ENCODE measurements around the gene KCNK17. TPM values are rescaled to one million over a fixed set of nuclear protein-coding genes. Genes with fewer than 3 reads are reported as not detected.
A peak's percentile ranks its signal among the peaks of the same experiment; 100 is the strongest.

Gene KCNK17
- total and polyA plus RNA-seq, 9 of the 15 experiments (the other 6 are each of a cell fraction or from before 2014, with no cell fraction given) = not detected

GRCh38 chr6:39302669-39303424, 11.4 kb downstream of the KCNK17 start:
- H3K27ac ChIP-seq (ENCODE audit: extremely low read depth, low read depth, low read length) = no peak overlapping the region
- no peak overlapping the region for H3K4me3 ChIP-seq
- ChIA-PET CTCF (ENCODE audit: low intra/inter-chr PET ratio) (interaction anchor here (0.5 to 4.0 kb wide), 8 partner anchors 73 to 330 kb away, joined by 3 to 84 read pairs (median 4); partner anchors contain the start of gene KCNK5), POLR2A (interaction anchor here (0.8 to 1.7 kb wide), 6 partner anchors 9 to 151 kb away, joined by 3 to 6 read pairs (median 4); no protein-coding TSS in a partner anchor)
- peaks cover 27 to 66% of the 10 kb centered on the region in 2 experiments for H3K27me3 ChIP-seq (ENCODE audit: control insufficient read depth in 2 of 2, insufficient read depth in 2 of 2, low read length in 2 of 2)
- no peaks in the 10 kb centered on the region for H3K36me3 ChIP-seq (ENCODE audit: control insufficient read depth, insufficient read depth, low read length)
- no TSS peak for BruUV-seq (replicated peaks)
- WGBS (ENCODE audit: insufficient coverage, low coverage, missing lambda C conversion rate) = 0% methylated on average over 11 of the region's 11 CpGs
- no peaks in the 10 kb centered on the region for H3K79me2 ChIP-seq (ENCODE audit: control insufficient read depth, insufficient read depth, low read length)
- peak overlapping the region; percentile 66; the same call in 1 of the 2 replicates for H2AFZ ChIP-seq (ENCODE audit: low read depth, low read length)
- intact Hi-C loops (cut with micrococcal nuclease) = loop anchor here (1.0 to 5.0 kb wide), 3 partner anchors 137 to 330 kb away; no protein-coding TSS in a partner anchor
- DNase-seq (ENCODE audit: extremely low read depth in 1 of 4, low spot score in 3 of 4) (peak; percentile 89 to 94 (median 92)), ATAC-seq (peak; percentile 95), FAIRE-seq (peak; percentile 95)
- H3K9me1 ChIP-seq (ENCODE audit: control insufficient read depth, insufficient read depth, low read length) = peaks cover 7% of the 10 kb centered on the region
- in situ Hi-C loops (cut with MboI) = loop anchor here (5.0 kb wide), 2 partner anchors 136 to 431 kb away; no protein-coding TSS in a partner anchor
- peaks cover 13% of the 10 kb centered on the region; the same call in 1 of the 2 replicates for H4K20me1 ChIP-seq (replicated peaks; ENCODE audit: control insufficient read depth, insufficient read depth, low read length)
- peaks cover 0 to 13% of the 10 kb centered on the region in 2 experiments; a peak in 3 of 5 replicates for H3K4me1 ChIP-seq (replicated peaks in 1 of 2; ENCODE audit: control insufficient read depth in 2 of 2, insufficient read depth in 2 of 2, low read length in 2 of 2)
- peak overlapping the region; percentile 60 for H3K4me2 ChIP-seq (ENCODE audit: insufficient read depth, low read length)
- H3K9me3 ChIP-seq (replicated peaks; ENCODE audit: control insufficient read depth, insufficient read depth, low read depth, low read length) = no peaks in the 10 kb centered on the region
- peak overlapping the region in 1 of 2 experiments; percentile 36; a peak in 1 of 4 replicates for H3K9ac ChIP-seq (ENCODE audit: insufficient read depth in 1 of 2, low read depth in 2 of 2, low read length in 2 of 2)
- TF ChIP-seq FOS (IDR thresholded peaks at IDR 0.05; ENCODE audit: extremely low read depth, insufficient read length) (no peak), ETV6 (IDR thresholded peaks at IDR 0.05; ENCODE audit: borderline replicate concordance in 1 of 2, low read depth in 2 of 2, low read length in 1 of 2) (no peak), ETV6 (CRISPR knock-in tag; IDR thresholded peaks at IDR 0.05; ENCODE audit: borderline replicate concordance) (no peak), ETV1 (tag; conservative IDR thresholded peaks at IDR 0.05; ENCODE audit: low read depth) (peak; percentile 63; the same call in 1 of the 2 replicates), SETDB1 (IDR thresholded peaks at IDR 0.05; ENCODE audit: low read length) (no peak), YY1 (IDR thresholded peaks at IDR 0.05; ENCODE audit: borderline replicate concordance in 1 of 3, control insufficient read depth in 1 of 3, extremely low read depth in 1 of 3, insufficient read depth in 3 of 3, insufficient read length in 1 of 3, insufficient replicate concordance in 2 of 3, low read depth in 1 of 3, low read length in 2 of 3) (peak in 1 of 3 experiments; percentile 22), SUPT5H (IDR thresholded peaks at IDR 0.05) (no peak), ZNF507 (tag; conservative IDR thresholded peaks at IDR 0.05) (no peak), MTA3 (IDR thresholded peaks at IDR 0.05; ENCODE audit: borderline replicate concordance) (peak; percentile 55; the same call in 1 of the 2 replicates), KAT8 (IDR thresholded peaks at IDR 0.05; ENCODE audit: low read depth) (no peak), NCOA1 (IDR thresholded peaks at IDR 0.05; ENCODE audit: low read depth) (no peak), PHB2 (IDR thresholded peaks at IDR 0.05; ENCODE audit: low read depth) (no peak), SMARCA5 (IDR thresholded peaks at IDR 0.05) (peak; percentile 85; the same call in 1 of the 2 replicates), MAFF (IDR thresholded peaks at IDR 0.05; ENCODE audit: low read length) (no peak), GABPB1 (CRISPR knock-in tag; IDR thresholded peaks at IDR 0.05) (peak; percentile 56), THAP7 (CRISPR knock-in tag; IDR thresholded peaks at IDR 0.05) (no peak), IRF9 (tag; IDR thresholded peaks at IDR 0.05) (peak; percentile 12; the same call in 1 of the 2 replicates), PRMT5 (CRISPR knock-in tag; IDR thresholded peaks at IDR 0.05) (no peak)
- TF ChIP-seq, protein P1, sequence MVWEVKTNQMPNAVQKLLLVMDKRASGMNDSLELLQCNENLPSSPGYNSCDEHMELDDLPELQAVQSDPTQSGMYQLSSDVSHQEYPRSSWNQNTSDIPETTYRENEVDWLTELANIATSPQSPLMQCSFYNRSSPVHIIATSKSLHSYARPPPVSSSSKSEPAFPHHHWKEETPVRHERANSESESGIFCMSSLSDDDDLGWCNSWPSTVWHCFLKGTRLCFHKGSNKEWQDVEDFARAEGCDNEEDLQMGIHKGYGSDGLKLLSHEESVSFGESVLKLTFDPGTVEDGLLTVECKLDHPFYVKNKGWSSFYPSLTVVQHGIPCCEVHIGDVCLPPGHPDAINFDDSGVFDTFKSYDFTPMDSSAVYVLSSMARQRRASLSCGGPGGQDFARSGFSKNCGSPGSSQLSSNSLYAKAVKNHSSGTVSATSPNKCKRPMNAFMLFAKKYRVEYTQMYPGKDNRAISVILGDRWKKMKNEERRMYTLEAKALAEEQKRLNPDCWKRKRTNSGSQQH (CRISPR knock-in tag; IDR thresholded peaks at IDR 0.05) = no peak

All from K562 (cell line).